ENCODE data around the gene ARHGAP26.

- TF ChIP-seq CTCF (IDR thresholded peaks at IDR 0.05) (no peak), POLR2A (IDR thresholded peaks at IDR 0.05) (no peak)
These were observed 10.7 kb downstream of the ARHGAP26 start for GRCh38 chr5:142780871-142781270.
